ENCODE data around the gene MED26.

DNA sequence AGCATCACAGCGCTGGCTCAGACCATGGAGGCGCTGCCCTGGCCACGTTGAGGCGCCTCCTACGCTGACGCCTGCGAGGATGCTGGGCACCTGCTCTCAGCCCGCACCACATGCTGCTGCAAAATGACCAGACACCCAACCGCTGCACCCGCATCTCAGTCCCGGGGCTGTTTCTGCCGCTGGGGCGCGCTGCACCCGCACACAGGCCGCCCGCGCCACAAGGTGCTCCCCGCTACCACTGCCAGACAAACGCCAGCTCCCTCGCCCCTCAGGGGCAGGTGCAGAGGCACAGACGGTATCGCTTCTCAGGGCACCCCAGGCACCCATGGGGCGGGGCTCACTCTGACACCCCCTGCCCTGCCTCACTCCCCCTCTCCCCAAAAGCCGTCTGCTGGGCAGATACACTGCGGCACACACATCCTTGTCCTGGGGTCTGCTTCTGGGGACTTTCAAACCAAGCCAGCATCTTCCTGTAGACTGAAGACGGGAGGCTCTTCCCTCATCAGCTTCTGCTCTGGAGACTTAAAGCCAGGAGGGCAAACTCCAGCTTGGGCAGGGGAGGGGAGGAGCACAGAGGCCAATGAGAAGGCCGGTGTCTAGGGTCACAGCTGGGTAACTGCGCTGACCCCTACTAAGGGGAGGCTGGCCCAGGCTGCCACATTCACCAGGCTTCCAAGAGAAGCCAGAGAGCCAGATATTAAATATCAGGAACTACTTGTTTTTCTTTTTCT, 102.1 kb downstream of the MED26 start:
- TF ChIP-seq, protein P1, sequence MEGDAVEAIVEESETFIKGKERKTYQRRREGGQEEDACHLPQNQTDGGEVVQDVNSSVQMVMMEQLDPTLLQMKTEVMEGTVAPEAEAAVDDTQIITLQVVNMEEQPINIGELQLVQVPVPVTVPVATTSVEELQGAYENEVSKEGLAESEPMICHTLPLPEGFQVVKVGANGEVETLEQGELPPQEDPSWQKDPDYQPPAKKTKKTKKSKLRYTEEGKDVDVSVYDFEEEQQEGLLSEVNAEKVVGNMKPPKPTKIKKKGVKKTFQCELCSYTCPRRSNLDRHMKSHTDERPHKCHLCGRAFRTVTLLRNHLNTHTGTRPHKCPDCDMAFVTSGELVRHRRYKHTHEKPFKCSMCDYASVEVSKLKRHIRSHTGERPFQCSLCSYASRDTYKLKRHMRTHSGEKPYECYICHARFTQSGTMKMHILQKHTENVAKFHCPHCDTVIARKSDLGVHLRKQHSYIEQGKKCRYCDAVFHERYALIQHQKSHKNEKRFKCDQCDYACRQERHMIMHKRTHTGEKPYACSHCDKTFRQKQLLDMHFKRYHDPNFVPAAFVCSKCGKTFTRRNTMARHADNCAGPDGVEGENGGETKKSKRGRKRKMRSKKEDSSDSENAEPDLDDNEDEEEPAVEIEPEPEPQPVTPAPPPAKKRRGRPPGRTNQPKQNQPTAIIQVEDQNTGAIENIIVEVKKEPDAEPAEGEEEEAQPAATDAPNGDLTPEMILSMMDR (IDR thresholded peaks at IDR 0.05), result no peak
- TF ChIP-seq POLR2A (IDR thresholded peaks at IDR 0.05) (no peak), POLR2AphosphoS5 (IDR thresholded peaks at IDR 0.05) (no peak)
